ENCODE data around the gene ENHO.

The ENHO gene

GRCh38 chr9:34520505-34521385 is 2.0 kb downstream of the ENHO start:
- no peak for TF ChIP-seq CTCF (conservative IDR thresholded peaks at IDR 0.05; ENCODE audit: control insufficient read depth, insufficient read depth, low read depth, low read length)
- no peak for DNase-seq (ENCODE audit: low read depth)

GRCh38 chr9:34520096-34520495 is 2.7 kb downstream of the ENHO start:
- no peak overlapping the region for H3K4me3 ChIP-seq (ENCODE audit: control insufficient read depth, low read depth, low read length)
- DNase-seq (ENCODE audit: low read depth), result no peak
- no peak for TF ChIP-seq CTCF (conservative IDR thresholded peaks at IDR 0.05; ENCODE audit: control insufficient read depth, insufficient read depth, low read depth, low read length)

More at GRCh38 chr9:34520505-34521385, 2.0 kb downstream of the ENHO start:
- no peak overlapping the region for H3K4me3 ChIP-seq (ENCODE audit: control insufficient read depth, low read depth, low read length)

- no peak for TF ChIP-seq CTCF (conservative IDR thresholded peaks at IDR 0.05; ENCODE audit: control insufficient read depth, insufficient read depth, low read depth, low read length)
- no peak for DNase-seq (ENCODE audit: low read depth)
- no peak overlapping the region for H3K4me3 ChIP-seq (ENCODE audit: control insufficient read depth, low read depth, low read length)
Measured at GRCh38 chr9:34519321-34520020, 3.3 kb downstream of the ENHO start.

- TF ChIP-seq CTCF (conservative IDR thresholded peaks at IDR 0.05; ENCODE audit: control insufficient read depth, insufficient read depth, low read depth, low read length), result no peak
- no peak overlapping the region for H3K4me3 ChIP-seq (ENCODE audit: control insufficient read depth, low read depth, low read length)
- DNase-seq (ENCODE audit: low read depth), result no peak
Measured at GRCh38 chr9:34518896-34519295, 3.9 kb downstream of the ENHO start.

- DNase-seq (ENCODE audit: low read depth), result no peak
- no peak overlapping the region for H3K4me3 ChIP-seq (ENCODE audit: control insufficient read depth, low read depth, low read length)
- no peak for TF ChIP-seq CTCF (conservative IDR thresholded peaks at IDR 0.05; ENCODE audit: control insufficient read depth, insufficient read depth, low read depth, low read length)
Measured at GRCh38 chr9:34518110-34518616, 4.6 kb downstream of the ENHO start.

GRCh38 chr9:34517185-34517584 is 5.6 kb downstream of the ENHO start:
- no peak overlapping the region for H3K4me3 ChIP-seq (ENCODE audit: control insufficient read depth, low read depth, low read length)
- DNase-seq (ENCODE audit: low read depth), result no peak
- TF ChIP-seq CTCF (conservative IDR thresholded peaks at IDR 0.05; ENCODE audit: control insufficient read depth, insufficient read depth, low read depth, low read length), result no peak

All from fibroblast of mammary gland (primary cell).